HepG2 (cell line): ENCODE results near the gene MYADML2. TPM values are rescaled to one million over a fixed set of nuclear protein-coding genes. Genes with fewer than 3 reads are reported as not detected.

Experiments used
- ARID3A ChIP-seq: IDR thresholded peaks from 2 replicates; pipeline ENCODE4 v1.6.1; 2012; ENCODE audit warnings: low read depth, low read length, improper control_type of control experiment
- CTCF ChIP-seq: sonication (generic); formaldehyde crosslinking; IDR thresholded peaks from 2 replicates; pipeline ENCODE4 v1.5.0; 2020; ENCODE audit warnings: mild to moderate bottlenecking, missing genetic modification reagents, moderate library complexity
- DDIT3 ChIP-seq: sonication (generic); formaldehyde crosslinking; IDR thresholded peaks from 2 replicates; pipeline ENCODE4 v1.4.0; 2020; ENCODE audit warnings: mild to moderate bottlenecking, missing genetic modification reagents
- EHMT2 ChIP-seq: fragments of 200-600 bp; sonication (generic); IDR thresholded peaks from 2 replicates; pipeline ENCODE4 v1.7.0; 2017; ENCODE audit warnings: antibody characterized with exemption, low read depth, low read length, borderline replicate concordance
- ESRRA ChIP-seq: sonication (generic); formaldehyde crosslinking; IDR thresholded peaks from 2 replicates; pipeline ENCODE4 v1.5.1; 2020; ENCODE audit warnings: mild to moderate bottlenecking, low read depth, missing genetic modification reagents
- HMG20B ChIP-seq: conservative IDR thresholded peaks from 2 replicates; pipeline ENCODE4 v1.6.1; 2016; ENCODE audit warnings: missing genetic modification reagents, missing compliant biosample characterization
- KDM2A ChIP-seq: sonication (generic); formaldehyde crosslinking; IDR thresholded peaks from 2 replicates; pipeline ENCODE4 v1.4.0; 2020; ENCODE audit warnings: low read depth, missing genetic modification reagents, borderline replicate concordance
- KLF6 ChIP-seq: IDR thresholded peaks from 2 replicates; pipeline ENCODE4 v1.8.0; 2016; ENCODE audit warnings: missing biosample characterization, missing genetic modification reagents
- MIER3 ChIP-seq: IDR thresholded peaks from 2 replicates; pipeline ENCODE4 v1.6.1; 2016; ENCODE audit warnings: missing compliant biosample characterization, borderline replicate concordance
- RFXAP ChIP-seq: sonication (generic); formaldehyde crosslinking; IDR thresholded peaks from 2 replicates; pipeline ENCODE4 v1.4.0; 2020; ENCODE audit warnings: missing genetic modification reagents, borderline replicate concordance
- TEAD2 ChIP-seq: sonication (generic); formaldehyde crosslinking; IDR thresholded peaks from 2 replicates; pipeline ENCODE4 v1.9.0; 2021; ENCODE audit warnings: missing genetic modification reagents
- THAP11 ChIP-seq: IDR thresholded peaks from 2 replicates; pipeline ENCODE4 v1.6.1; 2016; ENCODE audit warnings: missing biosample characterization, missing genetic modification reagents
- ZBTB33 ChIP-seq: sonication (generic); formaldehyde crosslinking; IDR thresholded peaks from 2 replicates; pipeline ENCODE4 v1.4.0; 2020; ENCODE audit warnings: missing genetic modification reagents
- ZNF232 ChIP-seq: sonication (generic); formaldehyde crosslinking; IDR thresholded peaks from 2 replicates; pipeline ENCODE4 v1.4.0; 2020; ENCODE audit warnings: missing genetic modification reagents, borderline replicate concordance
- ZNF543 ChIP-seq: sonication (generic); formaldehyde crosslinking; IDR thresholded peaks from 2 replicates; pipeline ENCODE4 v1.4.0; 2020; ENCODE audit warnings: mild to moderate bottlenecking, missing genetic modification reagents
- ZNF562 ChIP-seq: sonication (generic); formaldehyde crosslinking; IDR thresholded peaks from 2 replicates; pipeline ENCODE4 v1.8.0; 2022; ENCODE audit warnings: missing genetic modification reagents, borderline replicate concordance
- ZNF678 ChIP-seq: sonication (generic); formaldehyde crosslinking; IDR thresholded peaks from 2 replicates; pipeline ENCODE4 v1.4.0; 2020; ENCODE audit warnings: mild to moderate bottlenecking, missing genetic modification reagents
- ZNF7 ChIP-seq: IDR thresholded peaks from 2 replicates; pipeline ENCODE4 v1.6.1; 2016; ENCODE audit warnings: missing biosample characterization, missing genetic modification reagents
- ZNF800 ChIP-seq: sonication (generic); formaldehyde crosslinking; IDR thresholded peaks from 2 replicates; pipeline ENCODE4 v1.4.0; 2020; ENCODE audit warnings: missing genetic modification reagents
- ZNF879 ChIP-seq: sonication (generic); formaldehyde crosslinking; IDR thresholded peaks from 2 replicates; pipeline ENCODE4 v1.8.1; 2023; ENCODE audit warnings: missing genetic modification reagents
- polyA plus RNA-seq, 8 experiments: library from polyadenylated mRNA; depleted of rRNA in 3 of 8; stranded (reverse) in 7 of 8; unstranded in 1 of 8; fragments of >200 nt; fragmentation: Illumina TruSeq in 4 of 8; extraction: Trizol in 4 of 8; gene quantifications; 2 replicates each; pipeline versions ENCODE4 v1.2.1 to v1.2.3, GENCODE V29; 2011 to 2016; ENCODE audit warnings: low read depth in 4 of 8, missing spikeins in 1 of 8, mixed read lengths in 1 of 8; ENCODE audit not compliant: insufficient read depth in 1 of 8
- total RNA-seq, 5 experiments: library from RNA; depleted of rRNA; stranded (reverse); fragments of >200 nt; fragmentation: Illumina TruSeq; extraction: Trizol; gene quantifications; 2 replicates each; pipeline ENCODE4 v1.2.3, GENCODE V29; 2016; ENCODE audit warnings: low read depth in 1 of 5

MYADML2 gene
- total and polyA plus RNA-seq, 2 of the 13 experiments (the other 11 are each of a cell fraction or from before 2014, with no cell fraction given): not detected

GRCh38 chr17:81961521-81962498, 14.8 kb upstream of the MYADML2 start (continued):
- no peak for TF ChIP-seq ARID3A
- TF ChIP-seq ZNF800 (CRISPR knock-in tag): peak; percentile 40; the same call in 1 of the 2 replicates
- TF ChIP-seq ESRRA (CRISPR knock-in tag): 0 out of 2 replicates have a peak, but pooled peaks have one; percentile 16
- no peak for TF ChIP-seq TEAD2 (CRISPR knock-in tag)
- TF ChIP-seq ZNF562 (CRISPR knock-in tag): no peak
- no peak; the same call in 1 of the 2 replicates for TF ChIP-seq ZNF232 (CRISPR knock-in tag)
- peak; percentile 67; the same call in 1 of the 2 replicates for TF ChIP-seq ZBTB33 (CRISPR knock-in tag)
- no peak for TF ChIP-seq CTCF (CRISPR knock-in tag)
- no peak for TF ChIP-seq HMG20B (CRISPR knock-in tag)
- peak; percentile 11; the same call in 1 of the 2 replicates for TF ChIP-seq ZNF543 (CRISPR knock-in tag)
- 0 out of 2 replicates have a peak, but pooled peaks have one; percentile 12 for TF ChIP-seq RFXAP (CRISPR knock-in tag)
- no peak; the same call in none of the 2 replicates for TF ChIP-seq KDM2A
- no peak for TF ChIP-seq ZNF678 (CRISPR knock-in tag)
- 0 out of 2 replicates have a peak, but pooled peaks have one; percentile 5 for TF ChIP-seq THAP11
- TF ChIP-seq ZNF879 (CRISPR knock-in tag): no peak
- 0 out of 2 replicates have a peak, but pooled peaks have one; percentile 6 for TF ChIP-seq MIER3 (CRISPR knock-in tag)
- TF ChIP-seq ZNF7 (CRISPR knock-in tag): no peak
- no peak; the same call in 1 of the 2 replicates for TF ChIP-seq KLF6 (CRISPR knock-in tag)
- no peak for TF ChIP-seq DDIT3 (CRISPR knock-in tag)
- TF ChIP-seq EHMT2: no peak
